Raji (cell line): ENCODE measurements around the gene PFKFB4.

Experiments
- POLR2A ChIP-seq: IDR thresholded peaks from 2 replicates; pipeline ENCODE4 v1.6.1; 2011; ENCODE audit warnings: low read depth, low read length, control low read depth; ENCODE audit not compliant: insufficient read depth

PFKFB4 gene

DNA sequence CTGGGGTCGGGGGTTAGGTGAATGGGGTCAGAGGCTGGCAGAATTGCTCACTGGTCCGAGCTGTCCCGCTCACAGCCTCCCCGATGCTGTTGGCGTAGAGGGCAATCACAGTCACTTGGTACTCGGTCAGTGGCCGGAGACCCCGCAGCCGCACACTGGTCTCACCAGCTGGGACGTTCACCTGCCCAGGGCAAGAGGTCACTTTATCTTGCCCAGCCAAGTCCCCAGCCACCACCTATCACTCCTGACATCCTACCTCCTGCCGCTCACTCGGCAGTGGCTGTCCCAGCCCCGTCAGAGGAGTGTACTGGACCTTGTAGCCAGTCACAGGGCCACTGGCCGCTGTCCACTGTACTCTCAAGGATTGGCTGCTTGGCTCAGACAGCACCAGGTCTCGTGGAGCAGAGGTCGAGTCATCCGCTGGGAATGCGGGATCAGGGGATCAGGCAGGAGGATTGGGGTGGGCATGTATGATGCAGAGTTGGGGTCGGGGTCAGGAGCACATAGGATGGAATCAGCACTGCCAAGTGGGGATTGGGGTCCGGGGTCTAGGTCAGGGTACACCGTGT, 36.0 kb upstream of the PFKFB4 start:
- no peak for TF ChIP-seq POLR2A

DNA sequence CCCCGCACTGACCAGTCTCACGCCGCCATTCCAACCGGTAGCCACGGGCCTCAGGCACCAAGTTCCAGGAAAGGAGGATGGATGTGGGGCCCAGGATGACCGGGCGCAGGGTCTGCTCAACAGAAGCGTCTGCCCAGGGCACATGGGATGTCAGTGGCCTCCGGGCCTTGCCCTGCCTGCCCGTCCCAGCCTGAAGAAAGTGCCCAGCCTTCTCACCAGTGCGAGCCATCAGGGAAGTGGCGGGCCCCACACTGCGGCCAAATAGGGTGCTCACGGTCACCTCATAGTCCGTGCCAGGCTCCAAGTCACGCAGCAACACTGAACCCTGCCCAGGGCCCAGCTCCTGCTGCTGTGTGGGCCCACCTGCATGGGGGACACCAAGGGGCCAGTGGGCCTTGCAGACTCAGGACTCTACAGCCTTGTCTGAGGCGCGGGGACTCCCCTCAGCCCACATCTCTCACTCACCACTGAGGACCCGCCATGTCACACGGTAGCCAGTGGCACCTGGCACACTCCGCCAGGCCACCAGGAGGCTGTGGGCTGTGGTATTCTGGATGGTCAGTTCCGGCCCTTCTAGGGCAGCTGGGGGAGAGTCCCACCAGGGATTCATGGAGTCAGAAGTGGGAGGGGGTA, 35.4 kb upstream of the PFKFB4 start:
- TF ChIP-seq POLR2A: no peak

DNA sequence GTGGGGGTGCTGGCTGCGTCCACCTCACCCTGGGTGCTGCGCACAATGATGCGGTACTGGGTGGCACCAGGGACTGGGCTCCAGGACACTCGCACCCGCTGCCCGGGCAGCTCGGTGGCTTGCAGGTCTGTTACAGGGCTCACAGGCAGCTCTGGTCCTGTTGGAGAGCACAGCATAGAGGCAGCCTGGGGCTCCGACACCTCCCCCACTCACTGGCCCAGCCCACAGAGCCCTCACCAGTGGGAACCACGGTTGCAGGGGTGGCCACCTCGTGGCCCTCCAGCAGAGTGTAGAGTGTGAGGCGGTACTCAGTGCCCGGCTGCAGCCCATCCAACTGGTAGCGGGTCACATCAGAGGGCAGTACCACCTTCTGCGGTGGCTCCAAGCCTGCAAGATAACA, 34.8 kb upstream of the PFKFB4 start:
- no peak for TF ChIP-seq POLR2A

DNA sequence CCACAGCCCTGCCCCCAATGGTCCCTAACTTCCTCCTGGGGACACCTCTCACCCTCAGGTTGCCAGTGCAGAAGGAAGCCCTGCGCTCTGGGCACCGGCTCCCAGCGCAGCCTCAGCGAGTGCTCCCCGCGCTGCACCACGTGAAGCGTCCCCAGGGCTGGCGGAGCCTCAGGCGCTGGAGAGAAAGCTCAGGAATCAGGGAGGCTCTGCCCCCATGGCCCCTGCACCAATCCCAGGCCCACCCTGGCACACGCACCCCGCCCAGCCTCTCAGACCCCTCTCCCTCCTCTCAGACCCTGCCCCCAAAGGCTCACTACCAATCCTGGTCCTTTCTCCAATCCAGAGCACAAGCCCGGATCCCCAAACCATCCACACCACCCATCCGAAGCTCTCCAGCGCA, 31.6 kb upstream of the PFKFB4 start:
- TF ChIP-seq POLR2A: no peak

DNA sequence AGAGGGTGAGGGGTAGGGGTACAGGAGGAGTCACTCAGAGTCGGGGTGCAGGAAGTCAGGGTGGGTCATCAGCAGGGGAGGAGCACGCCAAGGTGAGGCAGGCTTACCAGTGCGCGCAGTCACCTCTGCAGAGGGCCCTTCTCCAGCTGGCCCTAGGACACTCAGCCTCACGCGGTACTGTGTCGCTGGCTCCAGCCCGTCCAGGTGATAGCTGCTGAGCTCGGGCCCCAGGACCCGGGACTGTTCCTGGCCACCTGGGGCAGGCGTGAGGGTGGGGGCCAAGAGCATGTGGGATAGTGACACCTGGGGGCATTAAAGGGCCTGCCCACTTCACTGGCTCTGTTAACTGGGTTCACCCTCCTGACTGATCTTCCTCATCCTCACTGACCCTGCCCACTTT, 31.1 kb upstream of the PFKFB4 start:
- no peak for TF ChIP-seq POLR2A

DNA sequence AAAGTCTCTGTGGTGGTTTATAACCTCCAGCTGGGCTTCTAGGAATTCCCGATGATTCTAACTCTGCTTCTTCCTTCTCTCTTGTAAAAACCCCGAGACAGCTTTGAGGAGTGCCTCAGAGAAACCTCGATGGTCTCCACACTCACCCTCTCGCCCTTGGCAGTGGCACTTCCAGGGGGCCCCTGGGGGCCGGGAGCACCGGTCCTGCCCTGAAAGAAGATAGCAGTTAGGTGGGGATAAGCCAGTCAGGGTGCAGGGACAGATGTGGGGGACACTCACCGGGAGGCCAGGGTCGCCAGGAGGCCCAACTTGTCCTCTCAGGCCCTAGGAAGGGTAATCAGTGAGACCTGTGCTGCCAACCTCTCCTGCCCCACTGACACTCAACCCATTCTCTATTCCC, 28.8 kb upstream of the PFKFB4 start:
- TF ChIP-seq POLR2A: no peak

DNA sequence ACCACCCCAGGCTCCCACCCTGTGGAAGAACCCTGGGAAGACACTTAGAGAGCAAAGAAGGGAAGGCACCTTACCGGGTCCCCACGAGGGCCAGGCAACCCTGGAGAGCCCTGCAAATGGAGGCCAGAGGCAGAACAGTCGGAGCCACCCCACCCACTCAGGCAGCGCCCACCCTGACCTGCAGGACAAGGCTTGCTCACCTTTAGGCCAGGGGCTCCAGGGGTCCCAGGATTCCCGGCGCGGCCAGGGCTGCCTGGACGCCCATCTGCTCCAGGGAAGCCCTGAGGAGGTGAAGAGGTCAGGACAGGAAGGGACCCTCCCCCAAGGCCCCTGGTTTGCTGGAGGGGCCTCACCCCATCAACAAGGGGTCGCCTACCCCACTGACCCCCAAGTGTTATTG, 28.2 kb upstream of the PFKFB4 start:
- TF ChIP-seq POLR2A: no peak

DNA sequence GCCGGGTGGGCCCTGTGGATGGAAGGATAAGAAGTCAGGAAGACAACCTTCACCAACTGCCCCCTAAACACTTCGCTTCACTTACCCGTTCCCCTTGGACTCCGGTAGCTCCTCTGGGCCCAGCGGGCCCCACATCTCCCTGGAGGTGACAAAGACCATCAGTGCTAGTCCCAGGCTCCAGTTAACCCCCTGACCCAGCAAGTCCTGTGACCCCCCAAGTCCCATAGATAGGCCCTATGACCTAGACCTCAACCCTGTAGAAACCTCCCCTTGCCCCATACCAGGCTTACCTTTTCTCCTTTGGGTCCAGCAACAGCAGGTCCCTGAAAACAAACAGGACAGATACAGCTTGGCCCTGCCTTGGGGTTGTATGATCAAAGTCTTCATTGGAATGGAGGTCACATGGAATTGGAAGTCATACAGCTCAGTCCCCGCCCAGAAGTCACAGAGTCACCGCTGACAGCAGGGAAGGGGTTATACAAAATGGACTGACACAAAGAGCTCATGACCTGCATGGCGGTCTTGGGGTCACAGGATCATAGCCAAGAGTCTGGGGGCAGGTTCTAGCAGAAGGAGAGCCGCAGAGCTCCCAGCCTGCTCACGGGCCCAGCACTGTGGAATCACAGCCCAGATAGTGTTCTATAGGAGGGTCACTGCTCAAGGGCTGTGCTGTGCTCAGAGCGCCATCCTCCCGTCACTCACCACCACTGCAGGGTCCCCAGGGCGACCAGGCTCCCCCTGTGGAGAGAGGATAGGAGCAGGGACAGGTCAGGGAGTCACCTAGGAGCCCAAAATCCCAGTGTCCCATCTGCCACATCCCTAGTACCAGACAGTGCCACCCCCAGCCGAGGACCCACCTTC, 25.2 kb upstream of the PFKFB4 start:
- TF ChIP-seq POLR2A: no peak

DNA sequence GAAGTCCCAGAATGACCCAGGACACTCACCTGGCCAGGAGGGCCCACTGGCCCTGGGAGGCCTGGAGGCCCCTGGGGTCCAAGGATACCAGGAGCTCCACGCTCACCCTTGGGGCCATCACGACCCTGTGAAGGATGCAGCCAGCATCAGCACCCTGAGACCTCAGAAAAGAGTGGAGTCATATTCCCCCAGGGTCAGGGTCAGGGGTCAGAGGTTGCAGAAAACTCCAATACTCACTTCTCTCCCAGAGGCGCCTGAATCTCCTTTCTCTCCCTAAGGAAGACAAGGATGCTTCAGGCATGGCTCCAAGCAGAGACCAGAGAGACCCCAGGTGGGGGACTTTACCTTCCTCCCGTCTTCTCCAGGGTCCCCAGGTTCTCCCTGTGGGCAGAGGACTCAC, 20.0 kb upstream of the PFKFB4 start:
- no peak for TF ChIP-seq POLR2A

DNA sequence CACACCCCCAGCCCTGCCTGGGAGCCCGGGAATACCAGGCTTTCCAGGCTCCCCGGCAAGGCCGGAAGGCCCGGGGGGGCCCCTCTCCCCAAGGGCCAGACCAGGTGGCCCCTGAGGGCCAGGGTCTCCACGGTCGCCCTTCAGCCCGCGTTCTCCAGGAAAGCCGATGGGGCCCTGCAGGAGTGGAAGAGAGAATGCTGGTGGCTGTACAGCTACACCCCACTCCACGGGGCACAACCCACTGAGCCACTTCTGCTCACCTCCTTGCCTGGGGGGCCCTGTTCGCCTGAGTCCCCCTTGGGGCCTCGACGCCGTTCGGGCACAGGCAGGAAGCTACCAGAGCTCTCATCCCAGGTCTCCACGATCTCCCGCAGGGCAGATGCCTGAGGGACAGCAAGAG, 18.8 kb upstream of the PFKFB4 start:
- no peak for TF ChIP-seq POLR2A

DNA sequence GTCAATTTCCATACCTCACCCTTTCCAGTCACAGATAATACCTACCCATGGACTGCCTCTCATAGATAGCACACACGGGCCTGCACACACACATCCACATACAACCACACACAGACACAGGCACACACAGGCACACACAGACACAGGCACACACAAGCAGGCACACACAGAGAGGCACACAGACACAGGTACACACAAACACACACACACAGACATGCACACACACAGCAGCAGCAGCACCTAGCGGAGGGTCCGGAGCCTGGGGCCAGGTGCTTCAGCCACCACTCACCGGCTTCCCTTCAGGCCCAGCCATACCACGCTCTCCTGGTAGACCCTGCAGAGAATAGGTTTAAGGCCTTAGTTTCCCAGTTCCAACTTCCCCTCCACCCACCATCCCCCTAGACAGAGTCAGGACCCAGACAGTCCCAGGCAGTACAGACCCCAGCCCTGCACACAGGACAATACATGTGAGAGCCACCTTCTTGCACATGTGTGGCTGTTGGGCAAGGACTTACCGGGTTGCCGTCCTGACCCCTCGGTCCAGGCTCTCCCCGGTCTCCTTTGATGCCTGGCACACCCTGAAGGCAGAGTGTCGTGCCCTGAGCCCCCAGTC, 17.5 kb upstream of the PFKFB4 start:
- TF ChIP-seq POLR2A: no peak

DNA sequence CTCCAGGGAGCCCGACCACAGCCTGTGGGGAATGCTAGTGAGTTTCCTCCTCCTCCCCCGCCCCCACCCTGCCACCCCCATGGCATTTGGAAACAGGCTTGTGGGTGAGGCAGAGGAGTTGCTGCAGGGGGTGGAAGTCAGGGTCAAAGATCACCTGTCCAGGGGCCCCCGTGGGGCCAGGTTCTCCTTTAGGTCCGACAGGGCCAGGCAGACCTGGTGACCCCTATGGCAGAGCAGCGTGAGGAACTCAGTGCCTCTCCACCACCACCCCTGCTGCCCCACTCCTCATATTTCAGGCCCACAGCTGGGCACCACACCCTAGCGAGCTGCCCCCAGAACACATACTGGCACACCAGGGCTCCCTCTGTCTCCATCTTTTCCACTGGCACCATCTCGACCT, 15.9 kb upstream of the PFKFB4 start:
- TF ChIP-seq POLR2A: no peak

DNA sequence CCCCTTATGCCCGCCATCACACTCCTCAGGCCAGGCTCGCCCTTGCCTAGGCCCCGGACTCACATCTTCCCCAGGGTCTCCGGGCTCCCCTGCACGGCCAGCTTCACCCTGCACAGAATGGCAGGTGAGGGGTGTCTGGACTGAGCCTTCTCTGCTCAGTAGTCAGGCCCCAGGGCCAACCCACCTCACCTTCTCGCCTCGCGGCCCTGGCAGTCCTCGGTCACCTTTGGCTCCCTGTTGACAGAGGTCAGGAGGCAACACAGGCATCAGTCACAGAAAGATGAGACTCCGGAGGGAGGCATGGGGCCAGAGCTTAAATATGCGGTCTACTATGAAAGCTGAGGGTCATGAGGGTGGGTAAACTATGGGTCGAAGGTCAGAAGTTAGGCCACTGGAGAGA, 15.3 kb upstream of the PFKFB4 start:
- no peak for TF ChIP-seq POLR2A

DNA sequence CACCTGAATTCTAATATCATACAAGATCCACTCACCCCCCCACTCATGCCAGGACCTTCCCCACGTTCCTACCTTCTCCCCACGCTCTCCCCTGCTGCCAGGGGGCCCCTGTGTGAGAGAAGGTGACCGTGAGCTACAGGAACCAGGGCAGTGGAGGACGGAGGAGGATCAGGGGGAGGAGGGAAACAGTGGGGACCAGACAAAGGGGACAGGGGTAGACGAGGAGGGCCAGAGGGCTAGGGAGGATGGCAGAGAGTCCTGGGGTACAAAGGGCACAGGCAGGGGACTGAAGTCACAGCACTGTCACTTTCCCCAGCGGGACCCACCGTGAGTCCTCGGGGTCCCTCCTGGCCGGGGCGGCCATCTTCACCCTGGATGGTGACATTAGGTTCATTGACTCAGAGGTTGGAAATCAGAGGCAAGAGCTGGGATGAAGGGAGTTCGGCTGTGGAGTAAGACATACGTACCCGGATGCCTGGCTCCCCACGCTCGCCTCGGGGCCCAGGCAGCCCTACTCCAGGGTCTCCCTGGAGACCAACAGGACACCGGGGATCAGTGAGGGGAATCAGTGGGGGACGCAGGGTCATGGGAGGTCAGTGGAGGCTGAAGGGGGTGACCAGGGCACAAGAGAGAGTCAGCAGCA, 13.3 kb upstream of the PFKFB4 start:
- TF ChIP-seq POLR2A: no peak

DNA sequence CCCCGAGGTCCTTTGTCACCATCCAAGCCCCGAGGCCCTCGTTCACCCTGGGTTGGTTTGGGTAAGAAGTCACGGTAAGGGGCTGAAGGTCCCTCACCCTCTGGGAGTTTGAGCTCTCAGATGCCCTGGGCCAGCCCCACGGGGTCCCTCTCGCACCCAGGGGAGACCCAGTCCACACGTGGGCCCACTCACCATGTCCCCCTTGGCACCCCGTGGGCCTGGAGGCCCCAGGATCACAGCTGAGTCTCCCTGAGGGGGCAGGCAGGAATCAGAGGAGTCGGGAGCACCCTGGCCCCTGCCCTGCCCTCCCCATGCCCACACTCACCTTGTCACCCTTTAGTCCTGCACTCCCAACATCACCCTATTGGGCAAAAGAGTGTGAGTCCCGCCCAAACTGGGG, 12.8 kb upstream of the PFKFB4 start:
- TF ChIP-seq POLR2A: no peak
